ENCODE data around the gene SCARF2.
"Not testable (repeated sequence)": the region's sequence is repeated elsewhere in the genome, so short reads cannot be mapped to it uniquely, and the experiment has no call there.

SCARF2 gene

DNA sequence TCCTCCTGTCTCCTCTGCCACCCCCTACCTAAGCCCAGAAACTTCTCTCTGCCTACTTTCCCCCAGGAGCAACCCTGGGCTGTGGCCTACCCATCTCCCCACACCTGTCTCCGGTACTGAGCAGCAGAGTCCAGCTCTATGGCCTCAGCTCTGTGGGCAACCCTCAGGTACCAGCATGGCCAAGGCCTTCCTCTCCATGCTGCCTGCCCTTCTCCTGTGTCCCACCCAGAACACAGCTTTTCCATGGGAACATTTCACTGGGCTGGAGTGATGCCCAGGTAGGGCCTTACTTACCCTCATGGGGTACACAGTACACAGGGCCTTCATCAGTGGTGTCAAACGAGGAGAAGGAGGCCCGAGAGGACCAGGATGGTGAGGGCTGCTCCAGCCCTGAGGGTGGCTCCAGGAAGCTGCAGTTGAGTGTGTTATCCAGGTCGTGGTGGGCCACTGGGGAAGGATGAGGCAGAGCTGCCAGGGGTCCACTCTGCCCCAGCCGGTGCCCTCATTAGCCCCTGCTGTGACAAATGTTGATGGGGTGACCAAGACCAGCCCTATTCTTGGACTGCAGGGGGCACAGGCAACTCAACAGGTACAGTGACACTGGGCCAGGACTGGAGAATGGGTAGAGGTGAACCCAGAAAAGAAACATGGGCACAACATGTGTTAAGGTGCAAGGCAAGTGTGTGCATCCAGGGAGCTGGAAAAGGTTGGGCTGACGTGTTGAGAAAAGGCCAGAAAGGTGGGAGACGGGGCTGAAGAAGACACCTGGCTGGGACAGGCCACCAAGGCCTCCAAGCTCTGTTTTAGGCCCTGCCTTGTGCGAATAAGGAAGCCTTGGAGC lies 10.3 kb downstream of the SCARF2 start:
- no peak for DNase-seq (ENCODE audit: low read depth)

GRCh38 chr22:20426259-20426615 lies 11.4 kb downstream of the SCARF2 start:
- no peak for DNase-seq (ENCODE audit: low read depth)

GRCh38 chr22:20425566-20426258 lies 11.9 kb downstream of the SCARF2 start:
- no peak for DNase-seq (ENCODE audit: low read depth)

GRCh38 chr22:20424932-20425565 lies 12.6 kb downstream of the SCARF2 start:
- DNase-seq (ENCODE audit: low read depth): no peak

DNA sequence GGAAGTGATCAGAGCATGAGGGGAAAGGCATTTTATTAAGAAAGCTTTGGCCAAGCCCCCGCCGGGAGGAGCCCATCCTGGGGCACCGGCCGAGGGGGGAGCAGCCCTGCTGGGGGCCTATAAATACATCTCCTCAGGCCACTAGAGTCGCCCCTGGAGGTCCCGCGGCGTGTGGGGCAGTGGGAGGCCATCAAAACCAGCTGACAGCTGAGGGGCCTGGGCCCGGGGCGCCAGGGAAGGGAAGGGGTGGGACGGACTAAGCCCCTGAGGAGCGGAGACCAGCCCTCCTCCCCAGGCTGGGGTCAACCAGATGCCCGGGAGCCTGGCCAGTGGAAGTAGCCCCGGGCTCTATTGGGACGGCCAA lies 13.1 kb downstream of the SCARF2 start:
- no peak for DNase-seq (ENCODE audit: low read depth)

GRCh38 chr22:20423906-20424551 lies 13.6 kb downstream of the SCARF2 start:
- DNase-seq (ENCODE audit: low read depth): no peak

DNA sequence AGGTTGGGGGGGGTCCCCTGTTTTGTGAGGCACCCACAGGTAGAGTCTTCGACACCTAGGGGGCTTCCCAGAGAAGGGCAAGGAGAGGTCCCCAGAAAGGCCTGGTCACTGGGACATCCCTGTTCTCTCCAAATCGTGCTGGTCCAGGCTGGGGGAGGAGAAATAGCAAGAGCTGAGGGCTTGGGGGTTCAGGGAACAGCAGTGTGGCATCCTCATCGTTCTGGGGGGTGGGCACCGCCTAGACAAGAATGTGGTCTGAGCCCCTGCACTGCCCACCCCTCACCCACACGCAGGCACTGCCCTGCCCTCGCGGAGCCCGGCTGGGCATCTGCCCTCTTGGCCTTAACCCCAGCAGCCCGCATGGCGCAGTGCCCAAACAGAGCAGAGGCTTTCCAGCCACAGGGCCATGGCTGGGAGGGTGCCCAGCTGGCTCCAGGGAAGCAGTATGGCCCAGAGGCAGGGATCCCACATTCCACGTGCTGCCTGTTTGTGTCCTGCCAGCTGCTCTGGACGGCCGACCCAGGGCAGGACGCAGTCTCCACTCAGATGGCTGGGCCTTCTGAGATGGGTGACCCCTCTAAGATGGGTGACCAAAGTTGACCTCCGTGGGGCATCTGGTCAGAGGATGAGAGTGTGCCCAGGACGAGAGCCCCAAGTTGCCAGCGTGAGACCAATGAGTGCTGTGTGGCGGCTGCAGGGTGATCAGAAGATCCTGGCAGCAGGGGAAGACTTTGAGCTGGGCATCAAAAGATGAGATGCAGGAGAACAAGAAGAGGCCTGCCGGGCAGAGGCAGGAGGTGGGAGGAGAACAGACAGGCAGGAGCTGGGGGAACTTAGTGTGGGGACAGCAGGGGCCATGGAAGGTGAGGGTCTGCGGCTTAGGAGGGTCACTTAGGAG lies 14.4 kb downstream of the SCARF2 start:
- no peak for DNase-seq (ENCODE audit: low read depth)

- DNase-seq (ENCODE audit: low read depth): no peak
These were observed 15.2 kb downstream of the SCARF2 start for GRCh38 chr22:20422271-20423007.

DNA sequence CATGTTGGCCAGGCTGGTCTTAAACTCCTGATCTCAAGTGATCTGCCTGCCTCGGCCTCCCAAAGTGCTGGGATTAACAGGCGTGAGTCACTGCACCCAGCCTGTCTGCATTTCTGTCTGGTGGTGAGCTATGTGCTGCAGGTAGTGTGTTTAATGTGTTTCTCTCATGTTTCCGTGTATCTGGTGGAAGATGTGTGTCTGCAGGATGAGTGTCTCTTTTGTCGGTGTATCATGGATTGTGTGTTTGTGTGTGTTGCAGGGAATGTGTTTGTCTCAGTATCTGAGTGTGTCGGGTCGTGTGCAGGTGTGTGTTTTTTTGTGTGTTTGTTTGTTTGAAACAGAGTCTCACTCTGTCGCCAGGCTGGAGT lies 16.1 kb downstream of the SCARF2 start:
- no peak for DNase-seq (ENCODE audit: low read depth)

DNA sequence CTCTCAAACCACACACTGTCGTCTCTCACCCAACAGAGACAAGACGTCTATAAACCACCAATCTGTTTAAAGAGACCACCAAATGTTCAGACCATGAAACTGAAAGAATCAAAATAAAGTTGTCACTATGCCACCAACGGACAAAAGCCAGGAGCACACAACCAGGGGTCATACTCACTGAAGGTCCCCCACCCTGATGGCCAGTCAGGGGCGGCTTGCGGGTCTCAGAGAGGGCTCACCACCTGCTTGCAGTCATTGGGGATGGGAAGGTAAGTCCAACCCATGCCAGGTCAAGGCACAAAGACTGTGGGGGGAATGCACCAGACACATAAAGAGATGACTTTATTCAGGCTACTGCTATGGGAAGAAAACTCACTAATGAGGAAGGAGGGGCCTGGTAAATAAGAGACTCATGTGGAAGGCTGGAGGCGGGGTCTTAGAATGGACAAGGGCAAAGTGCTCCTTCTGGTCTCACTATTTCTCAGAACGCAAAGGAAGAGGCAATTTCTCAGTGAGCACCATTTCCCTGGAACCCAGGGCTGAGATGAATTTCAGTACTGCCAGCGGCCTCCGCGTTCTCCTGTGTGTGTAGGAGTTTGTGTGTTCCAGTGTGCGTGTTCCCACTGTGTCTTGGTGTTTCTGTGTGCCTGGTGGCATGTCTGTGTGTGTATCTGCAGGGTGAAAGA lies 17.3 kb downstream of the SCARF2 start:
- no peak for DNase-seq (ENCODE audit: low read depth)

DNA sequence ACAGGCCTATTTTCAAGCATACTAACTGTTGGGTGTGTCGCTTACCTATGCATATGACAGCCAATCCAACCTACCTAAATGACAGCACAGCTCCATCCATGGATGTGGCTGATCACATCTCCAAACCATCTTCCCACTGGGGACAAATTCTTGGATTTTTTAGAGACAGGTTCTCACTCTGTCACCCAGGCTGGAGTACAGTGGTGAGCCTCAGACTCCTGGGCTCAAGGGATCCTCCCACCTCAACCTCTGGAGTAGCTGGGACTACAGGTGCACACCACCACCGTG lies 18.0 kb downstream of the SCARF2 start:
- DNase-seq (ENCODE audit: low read depth): no peak

- DNase-seq (ENCODE audit: low read depth): no peak
These were observed 19.3 kb downstream of the SCARF2 start for GRCh38 chr22:20418211-20418788.

- not testable (repeated sequence) for DNase-seq (ENCODE audit: low read depth)
These were observed 21.9 kb downstream of the SCARF2 start for GRCh38 chr22:20415699-20416098.

GRCh38 chr22:20415241-20415640 lies 22.4 kb downstream of the SCARF2 start:
- DNase-seq (ENCODE audit: low read depth): not testable (repeated sequence)

- no peak for DNase-seq (ENCODE audit: low read depth)
These were observed 23.2 kb downstream of the SCARF2 start for GRCh38 chr22:20414450-20414849.

GRCh38 chr22:20414059-20414440 lies 23.6 kb downstream of the SCARF2 start:
- DNase-seq (ENCODE audit: low read depth): no peak

DNA sequence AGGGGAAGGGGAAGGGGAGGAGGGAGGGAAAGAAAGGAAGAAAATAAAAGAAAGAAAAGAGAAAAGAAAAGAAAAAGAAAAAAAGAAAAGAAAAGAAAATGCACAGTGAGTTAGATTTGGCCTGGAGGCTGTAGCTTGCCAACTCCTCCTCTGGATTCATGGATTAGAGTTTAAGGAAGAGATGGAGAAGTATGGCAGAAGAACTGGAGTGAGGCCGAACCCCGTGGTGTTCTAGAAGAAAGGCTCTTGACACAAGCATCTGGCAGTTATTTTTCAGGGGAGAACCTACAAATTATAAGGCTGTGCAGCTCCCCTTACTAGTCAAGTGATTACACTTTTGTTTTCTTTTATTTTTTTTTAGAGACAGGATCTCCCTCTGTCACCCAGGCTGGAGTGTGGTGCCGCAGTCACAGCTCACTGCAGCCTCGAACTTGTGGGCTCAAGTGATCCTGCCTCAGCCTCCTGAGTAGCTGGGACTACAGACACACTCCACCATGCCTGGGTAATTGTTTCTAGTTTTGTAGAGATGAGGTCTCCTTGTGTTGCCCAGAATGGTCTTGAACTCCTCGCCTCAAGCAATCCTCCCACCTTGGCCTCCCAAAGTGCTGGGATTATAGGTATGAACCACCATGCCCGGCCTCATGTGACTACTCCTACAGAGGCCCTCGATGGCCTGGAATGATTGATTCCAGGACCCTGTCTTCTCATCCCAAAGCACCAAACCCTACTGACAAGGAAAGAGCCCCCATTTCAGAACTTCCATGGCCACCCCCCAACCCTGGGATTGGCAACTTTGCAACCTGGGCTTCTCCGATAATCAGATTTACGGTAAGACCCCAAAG lies 24.2 kb downstream of the SCARF2 start:
- no peak for DNase-seq (ENCODE audit: low read depth)

- no peak for DNase-seq (ENCODE audit: low read depth)
These were observed 25.0 kb downstream of the SCARF2 start for GRCh38 chr22:20412474-20413216.

GRCh38 chr22:20409385-20409784 lies 28.2 kb downstream of the SCARF2 start:
- DNase-seq (ENCODE audit: low read depth): not testable (repeated sequence)

All from non-pigmented ciliary epithelial cell (primary cell).